OCI-LY3 (cell line): Measurements from ENCODE around the gene KCTD17.

Source experiments
- CTCF ChIP-seq: fragments of 200-600, 300-600 bp; sonication (generic); IDR thresholded peaks from 2 replicates; pipeline ENCODE4 v1.5.1; 2014; ENCODE audit warnings: antibody characterized with exemption, low read length, low read depth
- EZH2phosphoT487 ChIP-seq: fragments of 200-600 bp; shearing (Covaris generic); IDR thresholded peaks from 2 replicates; pipeline ENCODE4 v1.6.1; 2018; ENCODE audit warnings: antibody characterized with exemption, mixed run types, low read depth

GRCh38 chr22:37058917-37059701, 7.6 kb downstream of the KCTD17 start:
- TF ChIP-seq CTCF: no peak
- TF ChIP-seq EZH2phosphoT487: no peak
